HepG2 (cell line): ENCODE results near the gene NKD1. TPM values are rescaled to one million over a fixed set of nuclear protein-coding genes. Genes with fewer than 3 reads are reported as not detected.

ENCODE experiments used
- AHDC1 ChIP-seq: sonication (generic); formaldehyde crosslinking; IDR thresholded peaks from 2 replicates; pipeline ENCODE4 v1.5.1; 2020; ENCODE audit warnings: mild to moderate bottlenecking, missing genetic modification reagents, borderline replicate concordance
- ARID5B ChIP-seq: IDR thresholded peaks from 2 replicates; pipeline ENCODE4 v1.4.0; 2020; ENCODE audit warnings: mild to moderate bottlenecking, missing genetic modification reagents
- CREB3 ChIP-seq: sonication (generic); formaldehyde crosslinking; IDR thresholded peaks from 2 replicates; pipeline ENCODE4 v1.5.0; 2020; ENCODE audit warnings: missing genetic modification reagents
- DRAP1 ChIP-seq: IDR thresholded peaks from 2 replicates; pipeline ENCODE4 v1.6.1; 2016; ENCODE audit warnings: missing genetic modification reagents, missing compliant biosample characterization
- NR1H2 ChIP-seq: sonication (generic); formaldehyde crosslinking; IDR thresholded peaks from 2 replicates; pipeline ENCODE4 v1.8.1; 2022; ENCODE audit warnings: low read depth, missing genetic modification reagents, borderline replicate concordance
- SP140L ChIP-seq: sonication (generic); formaldehyde crosslinking; IDR thresholded peaks from 2 replicates; pipeline ENCODE4 v1.4.0; 2020; ENCODE audit warnings: missing genetic modification reagents, borderline replicate concordance
- SPEN ChIP-seq: sonication (generic); formaldehyde crosslinking; IDR thresholded peaks from 2 replicates; pipeline ENCODE4 v1.5.1; 2020; ENCODE audit warnings: low read depth, mild to moderate bottlenecking, missing genetic modification reagents
- XRCC5 ChIP-seq: fragments of 200-400 bp; formaldehyde crosslinking; optimal IDR thresholded peaks from 2 replicates; pipeline ENCODE3; 2017; ENCODE audit warnings: mild to moderate bottlenecking, low read length
- ZFY ChIP-seq: sonication (generic); formaldehyde crosslinking; IDR thresholded peaks from 2 replicates; pipeline ENCODE4 v1.4.0; 2020; ENCODE audit warnings: missing genetic modification reagents
- ZNF260 ChIP-seq: sonication (generic); formaldehyde crosslinking; IDR thresholded peaks from 2 replicates; pipeline ENCODE4 v1.4.0; 2020; ENCODE audit warnings: missing genetic modification reagents, low read depth, mild to moderate bottlenecking, borderline replicate concordance
- ZNF44 ChIP-seq: sonication (generic); formaldehyde crosslinking; IDR thresholded peaks from 2 replicates; pipeline ENCODE4 v1.5.1; 2020; ENCODE audit warnings: mild to moderate bottlenecking, missing genetic modification reagents
- ZNF501 ChIP-seq: sonication (generic); formaldehyde crosslinking; IDR thresholded peaks from 2 replicates; pipeline ENCODE4 v1.5.1; 2020; ENCODE audit warnings: mild to moderate bottlenecking, moderate library complexity, missing genetic modification reagents
- ZNF569 ChIP-seq: sonication (generic); formaldehyde crosslinking; IDR thresholded peaks from 2 replicates; pipeline ENCODE4 v1.5.0; 2020; ENCODE audit warnings: mild to moderate bottlenecking, missing genetic modification reagents, moderate library complexity, borderline replicate concordance
- ZNF710 ChIP-seq: sonication (generic); formaldehyde crosslinking; IDR thresholded peaks from 2 replicates; pipeline ENCODE4 v1.5.0; 2020; ENCODE audit warnings: mild to moderate bottlenecking, missing genetic modification reagents, borderline replicate concordance
- polyA plus RNA-seq, 8 experiments: library from polyadenylated mRNA; depleted of rRNA in 3 of 8; stranded (reverse) in 7 of 8; unstranded in 1 of 8; fragments of >200 nt; fragmentation: Illumina TruSeq in 4 of 8; extraction: Trizol in 4 of 8; gene quantifications; 2 replicates each; pipeline versions ENCODE4 v1.2.1 to v1.2.3, GENCODE V29; 2011 to 2016; ENCODE audit warnings: low read depth in 4 of 8, missing spikeins in 1 of 8, mixed read lengths in 1 of 8; ENCODE audit not compliant: insufficient read depth in 1 of 8
- total RNA-seq, 5 experiments: library from RNA; depleted of rRNA; stranded (reverse); fragments of >200 nt; fragmentation: Illumina TruSeq; extraction: Trizol; gene quantifications; 2 replicates each; pipeline ENCODE4 v1.2.3, GENCODE V29; 2016; ENCODE audit warnings: low read depth in 1 of 5

NKD1 gene
- total and polyA plus RNA-seq, 2 of the 13 experiments (the other 11 are each of a cell fraction or from before 2014, with no cell fraction given): 70.4 to 121 TPM

GRCh38 chr16:50665128-50665878 is 117.1 kb downstream of the NKD1 start (continued):
- peak; percentile 99 for TF ChIP-seq ZNF260
- 0 out of 2 replicates have a peak, but pooled peaks have one; percentile 34 for TF ChIP-seq SP140L (CRISPR knock-in tag)
- peak; percentile 47; the same call in 1 of the 2 replicates for TF ChIP-seq ZFY (CRISPR knock-in tag)
- 0 out of 2 replicates have a peak, but pooled peaks have one; percentile 42 for TF ChIP-seq SPEN (CRISPR knock-in tag)
- TF ChIP-seq ZNF44 (CRISPR knock-in tag): peak; percentile 86; the same call in 1 of the 2 replicates
- no peak for TF ChIP-seq AHDC1 (CRISPR knock-in tag)
- TF ChIP-seq ZNF569 (CRISPR knock-in tag): no peak
- 0 out of 2 replicates have a peak, but pooled peaks have one; percentile 25 for TF ChIP-seq DRAP1 (CRISPR knock-in tag)
- 0 out of 2 replicates have a peak, but pooled peaks have one; percentile 21 for TF ChIP-seq ZNF710 (CRISPR knock-in tag)
- TF ChIP-seq XRCC5: peak; percentile 25
- no peak for TF ChIP-seq CREB3
- no peak for TF ChIP-seq NR1H2 (CRISPR knock-in tag)
- peak; percentile 24; the same call in 1 of the 2 replicates for TF ChIP-seq ARID5B (CRISPR knock-in tag)
- TF ChIP-seq ZNF501 (CRISPR knock-in tag): peak; percentile 82; the same call in 1 of the 2 replicates
